ENCODE measurements around the gene POU2F2.

- TF ChIP-seq CTCF (IDR thresholded peaks at IDR 0.05; ENCODE audit: extremely low read depth in 1 of 2, insufficient read depth in 1 of 2, low read depth in 1 of 2, low read length in 2 of 2) (no peak), EZH2 (IDR thresholded peaks at IDR 0.05; ENCODE audit: borderline replicate concordance, low read depth, low read length, severe bottlenecking) (no peak), POLR2A (IDR thresholded peaks at IDR 0.05; ENCODE audit: low read depth, low read length) (no peak)
These were observed 11.8 kb downstream of the POU2F2 start for GRCh38 chr19:42120276-42120980.
